ENCODE results near the gene MIAT.

The MIAT gene

DNA sequence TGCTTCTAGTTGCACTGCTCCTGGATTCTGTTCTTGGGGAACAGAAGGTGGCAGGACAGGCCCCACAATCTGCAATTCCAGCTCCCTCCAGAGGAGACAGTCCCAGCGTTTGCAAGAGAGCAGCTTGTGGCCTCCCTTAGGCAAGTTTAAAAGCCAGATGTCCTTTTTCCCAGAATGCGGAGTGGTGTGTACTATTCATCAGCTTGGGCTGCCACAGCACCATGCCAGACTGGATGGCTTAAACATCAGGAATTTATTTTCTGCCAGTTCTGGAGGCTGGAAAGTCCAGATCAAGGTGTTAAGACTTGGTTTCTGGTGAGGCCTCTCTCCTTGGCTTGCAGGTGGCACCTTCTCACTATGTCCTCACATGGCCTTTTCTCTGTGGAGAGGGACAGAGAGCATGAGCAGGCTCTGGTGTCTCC lies 11.7 kb downstream of the MIAT start:
- DNase-seq (ENCODE audit: low read depth in 2 of 2) = no peak

DNA sequence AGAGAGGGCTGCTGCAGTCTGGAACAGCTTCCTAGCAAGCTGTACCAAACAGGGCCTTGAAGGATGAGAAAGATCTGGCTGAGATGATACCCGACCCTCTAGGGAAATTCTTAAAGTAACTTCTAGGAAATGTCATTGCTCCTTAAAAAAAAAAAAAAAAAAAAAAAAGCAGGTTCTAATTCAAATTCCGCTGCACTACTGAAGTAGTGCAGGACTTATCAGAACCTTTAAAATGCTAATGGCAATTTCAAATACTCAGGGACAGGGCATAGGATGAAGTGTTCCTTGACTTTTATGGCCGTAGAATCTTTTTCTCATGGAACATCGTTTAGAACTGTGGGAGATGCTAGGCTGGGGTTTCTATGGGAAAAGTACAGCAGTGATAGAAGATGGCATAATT lies 13.1 kb downstream of the MIAT start:
- no peak for DNase-seq (ENCODE audit: low read depth in 2 of 2)

DNA sequence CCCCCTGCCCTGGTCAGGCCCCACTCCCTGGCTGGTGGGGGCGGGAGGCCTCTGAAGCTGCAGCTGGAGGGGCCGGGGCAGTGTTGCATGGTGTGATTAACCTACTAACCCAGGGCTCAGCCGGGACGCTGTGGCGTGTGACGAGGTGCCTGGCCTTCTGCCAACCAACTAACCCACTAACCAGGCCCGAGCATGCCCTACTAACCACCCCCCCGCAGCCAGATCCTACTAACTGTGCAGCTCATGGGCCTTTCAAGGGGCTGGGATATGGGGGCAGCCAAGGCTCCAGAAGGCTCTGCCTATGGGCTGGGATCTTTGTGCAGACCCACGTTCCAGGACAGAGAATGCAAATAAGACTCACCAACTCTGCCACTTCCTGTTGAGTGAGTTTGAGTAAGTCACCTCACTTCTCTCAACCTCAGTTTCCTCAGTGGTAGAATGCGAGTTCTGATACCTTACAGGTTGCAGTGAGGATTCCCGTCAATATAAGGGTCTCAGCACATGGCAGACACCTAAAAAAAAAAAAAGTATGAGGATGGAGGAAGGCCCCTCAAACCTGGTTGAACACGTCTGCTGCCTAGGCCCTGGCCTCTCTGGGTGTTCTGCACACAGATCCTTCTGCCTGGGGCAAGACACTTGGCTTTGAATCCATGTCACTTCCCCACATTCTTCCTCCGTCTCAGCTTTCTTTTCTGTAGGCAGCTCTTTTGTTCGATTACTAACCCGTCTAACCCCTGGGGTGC lies 14.1 kb downstream of the MIAT start:
- DNase-seq (ENCODE audit: low read depth in 2 of 2) = peak; percentile 50 to 60

DNA sequence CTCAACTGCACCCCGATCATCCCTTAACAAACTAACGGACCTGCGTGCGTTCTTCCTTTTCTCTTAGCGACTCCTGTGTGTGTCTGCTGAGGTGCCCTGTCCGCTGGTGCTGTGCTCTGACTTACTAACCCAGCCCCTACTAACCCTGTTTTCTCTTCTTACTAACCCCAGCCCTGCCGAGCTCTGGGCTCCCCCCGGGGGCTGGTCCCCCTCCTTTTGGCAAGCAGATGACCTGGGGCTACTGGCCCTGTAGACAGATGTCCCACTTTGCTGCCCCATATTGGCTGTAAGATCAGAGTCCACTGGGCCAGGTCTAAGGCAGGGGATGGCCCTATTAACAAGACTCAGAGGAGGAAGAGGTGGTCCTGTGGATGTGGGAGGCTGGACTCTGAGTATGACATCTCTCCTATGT lies 14.7 kb downstream of the MIAT start:
- DNase-seq (ENCODE audit: low read depth in 2 of 2) = no peak

DNA sequence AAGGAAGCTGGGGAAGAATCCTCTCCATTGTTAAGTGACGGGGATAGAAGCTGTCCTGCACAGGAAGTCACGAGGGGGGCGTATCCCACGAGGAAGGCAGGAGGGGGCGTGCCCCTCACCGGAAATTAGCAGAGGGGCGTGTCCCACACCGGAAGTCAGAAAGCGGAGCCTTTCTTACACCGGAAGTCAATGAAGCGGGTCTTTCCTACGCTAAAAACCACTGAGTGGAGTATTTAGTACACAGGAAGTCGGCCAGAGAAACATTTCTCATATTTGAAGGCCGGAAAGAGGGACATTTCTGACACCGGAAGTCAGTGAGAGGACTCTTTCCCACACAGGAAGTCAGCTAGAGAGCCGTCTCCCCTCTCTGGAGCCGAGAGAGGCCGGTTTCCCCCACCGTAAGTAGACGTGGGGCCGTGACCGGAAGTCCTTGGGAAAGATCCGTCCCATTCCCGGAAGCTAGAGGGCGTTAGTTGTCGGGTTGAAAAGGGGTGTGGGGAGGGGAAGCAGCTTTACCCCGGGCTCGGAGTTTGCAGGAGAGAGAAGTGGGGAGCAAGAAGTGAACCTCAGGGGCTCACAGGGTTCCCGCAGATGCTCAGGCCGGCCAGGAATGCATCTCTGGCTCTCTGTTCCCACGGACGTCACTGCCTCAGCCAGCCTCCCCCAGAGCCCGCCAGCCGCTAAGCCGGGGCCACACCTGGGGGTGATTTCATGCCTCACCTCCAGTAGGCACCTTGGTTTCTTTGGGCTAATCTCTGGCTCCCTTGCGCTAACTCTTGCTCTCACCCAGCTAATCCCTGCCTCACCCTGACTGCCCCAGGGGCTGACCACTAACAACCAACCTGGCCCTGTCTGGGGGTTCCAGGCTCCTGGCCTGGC lies 15.4 kb downstream of the MIAT start:
- peak; percentile 84 to 92 for DNase-seq (ENCODE audit: low read depth in 2 of 2)

DNA sequence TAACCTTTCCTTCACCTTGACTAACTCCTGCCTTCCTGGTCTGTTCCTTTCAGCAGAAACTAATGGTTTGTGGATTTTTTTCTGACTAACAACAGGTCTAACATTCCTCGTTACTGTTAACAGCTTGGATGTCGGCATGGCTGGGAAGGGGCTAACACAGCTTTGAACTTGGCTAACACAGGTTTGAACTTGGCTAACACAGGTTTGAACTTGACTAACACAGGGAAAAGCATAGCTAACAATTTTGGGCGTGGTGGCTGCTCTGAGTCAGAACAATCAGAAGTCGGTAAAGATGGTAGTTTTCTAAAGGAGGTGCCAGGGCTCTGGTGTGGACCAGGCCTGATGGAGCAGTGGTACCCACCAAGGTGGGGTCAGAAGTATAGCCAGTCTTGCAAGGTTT lies 16.1 kb downstream of the MIAT start:
- no peak for DNase-seq (ENCODE audit: low read depth in 2 of 2)

DNA sequence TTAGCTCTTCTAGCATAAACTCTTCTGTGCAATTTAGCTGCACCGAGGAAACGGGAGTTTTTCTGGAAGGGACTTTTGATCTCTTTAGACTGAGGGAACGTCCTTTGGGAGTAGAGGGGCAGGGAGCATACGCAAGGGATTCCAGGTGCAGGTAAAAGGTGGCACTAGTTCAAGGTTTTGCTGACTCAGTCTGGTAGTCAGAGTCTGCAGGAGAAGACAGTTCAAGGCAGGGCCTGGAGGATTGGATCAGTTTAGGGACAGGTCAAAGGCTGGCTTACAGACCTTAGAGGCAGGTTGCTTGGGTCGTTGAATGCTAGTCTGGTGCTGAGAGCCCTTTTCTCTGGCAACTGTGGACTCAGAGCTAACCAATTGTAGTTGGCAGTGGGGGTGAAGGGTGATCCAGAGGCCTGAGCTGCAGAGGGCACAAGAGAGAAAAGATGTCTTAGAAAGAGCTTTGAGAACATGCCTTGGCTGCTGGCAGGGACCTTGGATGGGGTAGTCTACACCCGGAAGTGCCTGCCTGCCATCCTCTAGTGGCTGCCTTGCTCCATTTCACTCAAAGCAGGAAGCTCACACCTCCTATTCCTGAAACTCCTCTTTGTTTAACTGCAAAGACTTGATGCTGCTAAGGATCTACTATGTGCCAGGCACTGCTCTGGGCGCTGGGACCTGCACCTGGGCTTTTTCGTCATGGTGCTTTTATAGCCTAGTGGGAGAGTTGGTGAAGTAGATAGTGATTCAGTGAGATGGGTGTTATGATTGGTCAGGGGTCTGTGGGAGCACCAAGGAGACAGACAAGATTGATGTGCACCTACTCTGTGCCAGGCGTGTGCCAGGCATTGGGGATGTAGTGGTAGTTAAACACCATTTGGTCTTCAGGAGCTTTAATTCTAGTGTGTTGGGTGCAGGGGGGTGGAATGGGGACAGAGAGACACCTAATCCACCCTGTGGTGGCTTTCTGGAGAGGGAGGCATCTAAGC lies 17.1 kb downstream of the MIAT start:
- DNase-seq (ENCODE audit: low read depth in 2 of 2) = no peak

DNA sequence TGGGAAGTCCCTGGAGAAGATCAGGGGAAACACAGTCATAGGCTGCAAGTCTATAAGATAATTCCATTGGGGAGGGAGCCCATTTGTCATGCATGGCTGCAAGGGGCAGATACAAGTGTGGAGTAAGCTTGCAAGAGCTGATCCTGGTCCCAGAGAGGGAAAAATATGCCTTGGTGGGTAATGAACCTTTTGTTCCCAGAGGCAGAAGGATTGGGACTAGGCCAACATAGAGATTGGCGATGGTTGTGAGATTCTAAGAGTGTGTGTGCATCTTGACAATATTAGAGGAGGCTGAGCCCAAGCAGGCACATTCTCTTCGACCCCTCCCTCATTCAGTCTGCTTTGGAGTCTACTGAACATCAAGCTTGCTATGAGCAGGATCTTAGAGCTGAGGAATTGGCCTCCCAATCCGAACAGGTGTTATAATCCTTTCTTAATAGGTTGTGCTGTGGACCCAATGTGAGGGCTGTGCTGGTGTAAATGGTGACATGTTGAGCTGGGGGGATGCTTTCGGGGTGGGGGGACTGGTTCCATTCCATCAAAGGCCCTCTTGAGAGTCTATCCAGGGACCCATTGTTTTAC lies 18.4 kb downstream of the MIAT start:
- no peak for DNase-seq (ENCODE audit: low read depth in 2 of 2)

DNA sequence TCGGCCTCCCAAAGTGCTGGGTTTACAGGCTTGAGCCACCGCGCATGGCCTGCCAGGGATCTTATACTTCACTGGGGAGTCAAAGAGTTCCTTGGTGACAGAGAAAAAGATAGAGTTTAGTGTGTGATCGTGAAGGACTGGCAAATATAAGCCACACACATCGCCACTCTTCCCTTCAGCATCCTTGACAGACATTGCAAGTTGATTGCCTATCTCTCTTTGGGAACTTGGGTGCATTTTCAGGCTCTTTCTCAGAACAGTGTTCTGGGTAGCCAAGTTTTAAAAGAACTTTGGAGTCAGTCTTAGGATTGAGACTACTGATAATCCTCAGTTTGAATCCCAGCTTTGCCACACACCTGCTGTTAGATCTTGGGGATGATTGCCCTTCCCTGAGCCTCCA lies 19.8 kb downstream of the MIAT start:
- DNase-seq (ENCODE audit: low read depth in 2 of 2) = no peak

DNA sequence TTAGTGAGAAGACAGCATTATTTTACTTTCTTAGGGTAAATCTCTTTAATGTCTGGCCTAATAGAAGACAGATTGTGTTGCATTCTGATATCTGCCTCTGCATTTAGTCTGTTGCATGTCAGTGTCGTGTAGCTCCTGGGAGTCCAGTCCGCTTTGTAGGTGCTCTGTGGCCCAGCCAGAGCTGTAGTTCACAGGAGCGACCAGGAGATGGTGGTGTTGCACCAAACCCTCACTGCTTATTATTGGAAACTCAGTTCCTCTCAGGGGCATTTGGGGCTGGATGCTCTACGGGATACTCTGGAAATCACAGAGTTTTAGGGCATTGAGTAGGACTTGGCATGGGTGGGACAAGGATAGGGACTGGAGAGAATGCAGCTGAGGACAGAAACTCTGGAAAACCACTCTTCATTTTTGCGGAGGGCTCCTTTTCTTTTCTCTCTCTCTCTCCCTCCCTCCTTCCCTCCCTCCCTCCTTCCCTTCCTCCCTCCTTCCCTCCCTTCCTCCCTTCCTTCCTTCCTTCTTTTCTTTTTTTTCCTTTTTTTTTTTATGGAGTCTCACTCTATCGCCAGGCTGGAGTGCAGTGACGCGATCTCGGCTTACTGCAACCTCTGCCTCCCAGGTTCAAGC lies 21.7 kb downstream of the MIAT start:
- DNase-seq (ENCODE audit: low read depth in 2 of 2) = peak; percentile 51 to 69

DNA sequence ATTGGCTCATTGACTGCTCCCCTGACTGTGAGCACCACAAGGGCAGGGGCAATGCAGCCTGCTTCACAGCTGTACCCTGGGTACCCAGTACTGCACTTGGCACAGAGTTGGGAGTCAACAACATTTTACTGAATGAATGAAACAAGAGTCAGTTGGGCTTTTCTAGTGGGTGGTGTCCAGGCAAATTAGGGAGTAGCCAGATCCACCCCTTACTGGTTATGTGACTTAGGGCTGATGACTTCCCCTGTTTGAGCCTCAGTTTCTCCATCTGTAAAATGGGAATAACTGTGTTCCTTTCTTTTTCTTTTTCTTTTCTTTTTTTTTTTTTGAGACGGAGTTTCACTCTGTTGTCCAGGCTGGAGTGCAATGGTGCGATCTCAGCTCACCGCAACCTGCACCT lies 23.1 kb downstream of the MIAT start:
- DNase-seq (ENCODE audit: low read depth in 2 of 2) = no peak

DNA sequence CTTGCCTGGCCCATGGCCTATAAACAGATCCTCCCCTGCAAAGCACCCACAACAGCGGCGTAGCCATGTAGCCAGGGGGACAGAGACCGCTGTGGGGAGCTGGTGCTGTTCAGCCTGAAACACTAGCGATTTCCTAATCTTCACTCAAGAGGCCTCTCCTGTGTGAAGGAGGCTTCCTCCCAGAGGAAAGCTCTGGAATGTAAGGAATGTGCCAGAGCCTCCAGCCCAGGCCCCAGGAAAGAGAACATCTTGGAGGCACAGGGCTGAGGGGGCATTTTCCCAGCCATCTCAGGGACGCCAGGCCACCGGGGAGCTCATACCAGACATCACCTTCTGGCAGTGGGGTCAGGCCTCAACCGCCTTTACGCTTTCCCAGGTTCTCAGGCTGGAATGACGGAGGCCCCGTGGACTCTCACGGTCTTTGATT lies 24.0 kb downstream of the MIAT start:
- DNase-seq (ENCODE audit: low read depth in 2 of 2) = no peak

DNA sequence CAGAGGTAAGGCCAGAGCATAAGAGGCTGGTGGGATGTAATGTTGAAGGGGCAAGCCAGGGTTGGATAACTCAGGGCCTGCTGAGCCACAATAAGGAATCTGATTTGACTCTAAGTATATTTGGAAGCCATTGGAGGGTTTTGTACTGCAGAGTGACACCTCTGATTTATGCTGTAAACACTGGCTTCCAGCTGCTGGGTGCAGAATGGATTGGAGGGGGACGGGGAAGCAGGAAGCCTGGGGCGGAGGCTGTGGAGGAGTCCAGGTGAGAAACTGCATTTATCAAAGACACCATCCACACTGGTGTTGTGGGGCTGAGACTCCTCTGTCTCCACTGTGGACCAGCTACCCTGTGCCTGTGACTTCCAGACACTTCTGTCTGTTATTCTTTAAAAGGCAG lies 26.8 kb downstream of the MIAT start:
- DNase-seq (ENCODE audit: low read depth in 2 of 2) = no peak

DNA sequence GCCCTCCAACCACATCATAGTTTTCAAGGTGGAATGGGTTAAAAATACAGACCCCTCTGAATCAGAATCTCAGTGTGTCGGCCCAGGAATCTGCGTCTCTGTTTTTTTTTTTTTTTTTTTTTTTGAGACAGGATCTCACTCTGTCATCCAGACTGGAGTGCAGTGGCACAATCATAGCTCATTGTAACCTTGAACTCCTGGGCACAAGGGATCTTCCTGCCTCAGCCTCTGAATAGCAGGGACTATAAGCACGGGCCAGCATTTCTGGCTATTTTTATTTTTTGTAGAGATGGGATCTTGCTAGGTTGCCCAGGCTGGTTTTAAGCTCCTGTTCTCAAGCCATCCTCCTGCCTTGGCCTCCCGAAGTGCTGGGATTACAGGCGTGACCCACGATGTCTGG lies 28.2 kb downstream of the MIAT start:
- no peak for DNase-seq (ENCODE audit: low read depth in 2 of 2)

DNA sequence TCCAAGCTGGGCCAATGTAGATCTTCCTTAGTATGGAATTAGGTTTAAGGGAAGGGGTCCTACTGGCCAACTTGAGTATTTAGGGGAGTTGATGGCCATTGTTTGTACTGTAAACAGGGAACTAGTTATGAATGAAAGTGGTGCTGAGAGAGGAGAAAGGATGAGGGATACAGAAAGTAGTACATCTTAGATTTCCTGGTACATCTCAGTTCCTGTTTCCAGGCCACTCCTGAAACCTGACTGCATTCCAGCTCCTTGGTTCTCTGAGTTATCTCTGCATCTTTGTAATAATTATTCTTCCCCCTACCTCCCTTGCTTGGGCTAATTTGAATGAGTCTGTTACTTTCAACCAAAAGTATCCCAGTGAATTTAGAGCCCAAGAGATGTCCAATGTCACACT lies 30.1 kb downstream of the MIAT start:
- no peak for DNase-seq (ENCODE audit: low read depth in 2 of 2)

DNA sequence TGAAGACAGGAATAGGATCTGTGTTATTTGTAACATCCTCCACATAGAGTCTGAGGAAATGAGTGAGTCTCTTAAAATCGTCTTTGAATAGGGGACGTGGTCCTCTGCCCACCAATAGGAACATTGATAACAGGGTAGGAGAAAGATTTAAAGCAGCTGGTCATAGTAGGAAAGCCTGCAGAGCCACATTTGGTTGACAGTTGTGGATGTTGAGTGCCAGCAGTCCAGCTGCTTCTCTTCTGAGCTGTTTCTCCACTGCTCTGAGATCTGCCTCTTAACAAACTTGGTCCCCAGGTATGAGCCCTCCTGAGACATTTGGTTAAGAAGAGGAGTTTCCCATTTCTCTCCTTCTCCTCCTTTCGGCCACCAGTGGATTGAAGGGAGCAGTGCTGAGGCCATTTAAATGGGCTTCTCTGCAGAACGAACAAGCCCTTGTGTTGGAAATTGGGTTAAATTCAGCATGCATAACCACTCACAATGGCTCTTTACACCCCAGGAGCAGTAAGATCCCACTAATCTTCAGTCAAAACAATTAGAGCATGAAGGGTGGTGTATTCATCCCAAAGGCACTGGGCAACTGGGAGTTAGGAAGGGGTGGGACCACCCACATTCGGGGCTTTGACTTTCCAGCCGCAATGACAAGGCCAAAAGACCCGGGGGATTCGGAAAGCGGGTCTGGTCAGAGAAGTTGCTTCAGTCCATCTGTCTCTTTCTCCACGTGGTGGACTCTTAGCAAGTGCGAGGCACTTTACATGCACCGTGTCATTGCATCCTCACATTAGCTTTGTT lies 32.3 kb downstream of the MIAT start:
- no peak for DNase-seq (ENCODE audit: low read depth in 2 of 2)

DNA sequence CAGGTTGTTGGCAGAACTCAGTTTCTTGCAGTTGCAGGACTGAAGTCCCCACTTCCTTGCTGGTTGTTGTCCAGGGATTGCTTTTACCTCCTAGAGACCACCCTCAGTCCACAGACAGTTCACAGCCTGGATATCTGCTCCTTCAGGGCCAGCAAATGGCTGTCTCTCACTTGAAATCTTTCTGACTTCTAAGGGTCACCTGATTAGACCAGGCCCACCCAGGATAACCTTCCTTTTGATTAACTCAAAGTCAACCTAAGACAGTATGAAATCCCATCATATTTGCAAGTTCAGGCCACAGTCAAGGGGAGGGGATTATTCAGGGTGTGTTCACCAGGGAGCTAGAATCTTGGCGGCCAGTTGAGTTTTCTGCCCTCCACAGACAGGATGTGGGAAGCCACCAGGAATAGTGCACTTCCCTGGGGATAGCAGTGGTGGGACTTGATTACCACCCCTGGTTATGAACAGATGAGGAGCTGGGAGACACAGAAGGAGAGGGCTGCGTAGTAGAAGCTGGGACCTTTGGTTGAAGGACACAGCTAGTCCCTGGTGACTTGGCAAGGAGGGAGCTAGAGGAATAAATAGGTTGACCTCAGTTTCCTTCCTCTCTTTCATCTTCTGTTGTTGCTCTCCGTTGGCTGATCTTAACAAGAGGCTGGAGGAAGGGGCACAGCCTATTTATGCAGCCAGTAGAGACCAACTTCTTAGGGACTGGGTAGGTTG lies 33.4 kb downstream of the MIAT start:
- no peak for DNase-seq (ENCODE audit: low read depth in 2 of 2)

DNA sequence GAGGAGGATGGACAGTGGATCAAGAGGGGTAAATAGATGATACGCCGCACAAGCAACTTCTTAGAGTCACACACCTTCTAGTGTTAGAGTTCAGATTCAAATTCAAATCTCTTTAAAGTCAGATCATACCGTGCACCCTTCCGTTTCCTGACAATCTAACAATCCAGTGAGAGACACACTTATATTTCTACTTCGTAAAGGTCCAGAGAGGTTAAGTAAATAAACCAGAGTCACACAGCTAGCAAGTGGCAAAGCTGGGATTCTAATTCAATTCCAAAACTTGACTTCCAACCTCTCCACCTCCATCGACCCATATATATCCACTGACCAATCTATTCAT lies 34.0 kb downstream of the MIAT start:
- DNase-seq (ENCODE audit: low read depth in 2 of 2) = no peak

DNA sequence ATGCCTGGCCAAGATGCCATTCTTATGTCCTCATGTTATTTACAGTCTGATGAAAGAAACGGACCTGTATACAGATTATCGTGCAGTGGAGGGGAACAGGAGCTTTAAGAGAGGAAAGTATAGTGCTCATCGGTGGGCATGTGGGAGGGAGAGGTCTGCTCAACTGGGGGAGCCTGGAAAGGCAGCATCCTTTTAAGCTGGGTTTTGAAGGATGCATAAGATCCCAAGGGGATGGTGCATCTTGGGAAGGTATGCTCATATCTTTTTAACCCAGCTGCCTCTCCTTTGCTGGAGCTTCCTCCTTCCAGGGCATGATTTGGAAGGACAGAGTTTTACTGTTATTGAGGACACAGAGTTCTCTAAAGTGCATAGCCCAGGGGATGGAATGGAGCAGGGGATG lies 34.8 kb downstream of the MIAT start:
- no peak for DNase-seq (ENCODE audit: low read depth in 2 of 2)

DNA sequence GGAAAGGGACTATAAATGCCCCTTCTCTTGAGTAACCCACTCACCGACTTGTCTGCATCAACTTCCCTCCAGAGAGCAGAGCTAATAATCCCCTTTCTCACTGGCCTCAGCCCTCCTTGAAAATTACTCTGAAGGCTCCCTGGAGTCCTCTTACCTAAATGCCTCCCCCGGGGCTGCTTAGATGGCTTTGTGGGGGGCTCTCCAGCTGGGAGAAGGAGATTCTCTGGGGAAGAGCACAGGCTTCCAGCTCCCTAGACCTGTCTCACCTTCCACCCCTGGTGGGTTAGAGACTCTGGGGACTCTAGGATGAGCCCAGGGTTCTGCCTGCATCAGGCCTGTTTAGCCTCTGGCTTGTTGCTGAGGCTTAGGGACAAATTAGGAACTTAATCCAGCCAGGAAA lies 39.8 kb downstream of the MIAT start:
- no peak for DNase-seq (ENCODE audit: low read depth in 2 of 2)

All from stimulated activated CD4-positive, alpha-beta T cell treated with anti-CD3 and anti-CD28 coated beads, Interleukin-12 subunit alpha, Interleukin-12 subunit beta, amount 100 ng/mL, for 24 hours (primary cell).